ENCODE measurements around the gene SNCA.

The SNCA gene

GRCh38 chr4:89755220-89755619 is 81.7 kb downstream of the SNCA start:
- no peak for DNase-seq

- DNase-seq, result no peak
These were observed 82.4 kb downstream of the SNCA start for GRCh38 chr4:89754531-89754930.

- no peak for DNase-seq
These were observed 83.3 kb downstream of the SNCA start for GRCh38 chr4:89753601-89754066.

GRCh38 chr4:89752932-89753598 is 83.9 kb downstream of the SNCA start:
- DNase-seq, result peak in 9 of 58 donors; percentile 3 to 50 (median 24)

- no peak for DNase-seq
These were observed 85.5 kb downstream of the SNCA start for GRCh38 chr4:89751416-89751815.

GRCh38 chr4:89746377-89746776 is 90.6 kb downstream of the SNCA start:
- no peak for DNase-seq

- DNase-seq, result no peak
These were observed 91.3 kb downstream of the SNCA start for GRCh38 chr4:89745708-89746107.

GRCh38 chr4:89744914-89745313 is 92.0 kb downstream of the SNCA start:
- no peak for DNase-seq

GRCh38 chr4:89741768-89742167 is 95.2 kb downstream of the SNCA start:
- DNase-seq, result no peak

- no peak for DNase-seq
These were observed 97.5 kb downstream of the SNCA start for GRCh38 chr4:89739311-89739988.

- DNase-seq, result no peak
These were observed 99.1 kb downstream of the SNCA start for GRCh38 chr4:89737888-89738287.

GRCh38 chr4:89733946-89734345 is 103.0 kb downstream of the SNCA start:
- no peak for DNase-seq

GRCh38 chr4:89727238-89727637 is 109.7 kb downstream of the SNCA start:
- no peak for DNase-seq

GRCh38 chr4:89725268-89725667 is 111.7 kb downstream of the SNCA start:
- DNase-seq, result no peak

- no peak for DNase-seq
These were observed 112.2 kb downstream of the SNCA start for GRCh38 chr4:89724716-89725115.

GRCh38 chr4:89723096-89723495 is 113.9 kb downstream of the SNCA start:
- DNase-seq, result no peak

- no peak for DNase-seq
These were observed 114.4 kb downstream of the SNCA start for GRCh38 chr4:89722517-89722916.

- DNase-seq, result no peak
These were observed 116.0 kb downstream of the SNCA start for GRCh38 chr4:89720981-89721380.

GRCh38 chr4:89719536-89720090 is 117.3 kb downstream of the SNCA start:
- DNase-seq, result no peak

- no peak for DNase-seq
These were observed 120.1 kb downstream of the SNCA start for GRCh38 chr4:89716893-89717292.

GRCh38 chr4:89715631-89716030 is 121.3 kb downstream of the SNCA start:
- DNase-seq, result peak in 2 of 58 donors; percentile 10 to 16

GRCh38 chr4:89712827-89713226 is 124.1 kb downstream of the SNCA start:
- no peak for DNase-seq

GRCh38 chr4:89712141-89712540 is 124.8 kb downstream of the SNCA start:
- no peak for DNase-seq
